Kidney (tissue), 14 donors: ENCODE measurements around the gene ZNF747. TPM values are rescaled to one million over a fixed set of nuclear protein-coding genes. Genes with fewer than 3 reads are reported as not detected.

Experiments
- DNase-seq, 5 donors: peaks; one replicate each; pipeline ENCODE4 v3.0.0-alpha.2; 2013 to 2020
- FAIRE-seq: peaks from 2 replicates; lab custom pipeline; 2012; peaks lifted over from hg19 to GRCh38; lab: Jason Lieb, UNC
- H3K27ac ChIP-seq, 2 donors: one replicate each; pipeline ENCODE4 v1.7.0; 2013; ENCODE audit warnings: low read depth in 2 of 2, low read length in 2 of 2, inconsistent platforms in 1 of 2
- H3K27me3 ChIP-seq: one replicate; pipeline ENCODE4 v1.7.1; 2013; ENCODE audit warnings: low read length, inconsistent platforms; ENCODE audit not compliant: control insufficient read depth, insufficient read depth
- H3K36me3 ChIP-seq, 3 donors: one replicate each; pipeline versions ENCODE4 v1.7.0 to v1.7.1; 2013; ENCODE audit warnings: low read length in 3 of 3, control low read depth in 1 of 3, inconsistent platforms in 1 of 3; ENCODE audit not compliant: insufficient read depth in 3 of 3, control insufficient read depth in 2 of 3
- H3K4me1 ChIP-seq, 3 donors: one replicate each; pipeline versions ENCODE4 v1.7.0 to v1.7.1; 2013; ENCODE audit warnings: low read length in 3 of 3, inconsistent platforms in 1 of 3, low read depth in 1 of 3; ENCODE audit not compliant: control insufficient read depth in 2 of 3, insufficient read depth in 2 of 3
- H3K4me3 ChIP-seq, 3 donors: one replicate each; pipeline versions ENCODE4 v1.7.0 to v1.8.1; 2013; ENCODE audit warnings: low read length in 3 of 3, control low read depth in 1 of 3, inconsistent platforms in 1 of 3
- H3K9ac ChIP-seq, 3 donors: one replicate each; pipeline versions ENCODE4 v1.7.0 to v1.7.1; 2013; ENCODE audit warnings: low read length in 3 of 3, control low read depth in 1 of 3, inconsistent platforms in 1 of 3
- H3K9me3 ChIP-seq, 3 donors: one replicate each; pipeline versions ENCODE4 v1.7.0 to v1.7.1; 2013; ENCODE audit warnings: low read length in 3 of 3, control low read depth in 1 of 3, inconsistent platforms in 1 of 3; ENCODE audit not compliant: control insufficient read depth in 2 of 3, insufficient read depth in 1 of 3
- CTCF ChIP-seq: IDR thresholded peaks from 3 replicates; pipeline ENCODE4 v1.5.1; 2012; ENCODE audit warnings: mild to moderate bottlenecking, moderate library complexity, borderline replicate concordance; ENCODE audit not compliant: insufficient read depth; ENCODE audit errors: extremely low read depth
- intact Hi-C: fragments of 100-400 bp; cut with DNase I; formaldehyde crosslinking; loops from one replicate; pipeline ENCODE4 v1.11.1; 2022
- polyA plus RNA-seq: library from polyadenylated mRNA; stranded (reverse); fragments of 350-450 nt; fragmentation: Illumina TruSeq; extraction: RNeasy Lipid Tissue Mini Kit (QIAGEN cat#74804); gene quantifications from one replicate; pipeline ENCODE4 v1.2.3, GENCODE V29; 2014; ENCODE audit warnings: low read depth, low replicate concordance; ENCODE audit not compliant: insufficient read depth
- total RNA-seq: library from RNA; stranded (reverse); fragmentation: NEBNext Ultra II Directional; extraction: Animal tissue kit (Norgen Biotek cat#: 25700); gene quantifications from one replicate; pipeline ENCODE4 v1.2.1, GENCODE V29; 2021
- donor health status: control.
- donor health status: control.
- donor health status: control.
- donor health status: control.
- donor health status: control.
- donor health status: DM: yes; HTN: yes; CAD: no.
- donor health status: Normal renal cell carcinoma (clear cell type).

ZNF747 gene
- total and polyA plus RNA-seq, 2 donors from 2014 or later, result 10.1 to 11.6 TPM

- H3K9ac ChIP-seq, result peak overlapping the region; percentile 54 to 79 (median 56)
- no peak for TF ChIP-seq CTCF
- peaks cover 0 to 6% (median 2%) of the 10 kb centered on the region in 3 donors for H3K36me3 ChIP-seq
- H3K9me3 ChIP-seq, result no peaks in the 10 kb centered on the region
- DNase-seq (peak in 3 of 5 donors; percentile 43 to 69 (median 69)), FAIRE-seq (no peak)
- H3K4me1 ChIP-seq, result peaks cover 4 to 12% (median 11%) of the 10 kb centered on the region in 3 donors
- intact Hi-C loops, result no loop called here
- peak overlapping the region; percentile 83 to 100 for H3K27ac ChIP-seq
- peak overlapping the region; percentile 13 to 78 (median 68) for H3K4me3 ChIP-seq
- no peaks in the 10 kb centered on the region for H3K27me3 ChIP-seq
Measured at GRCh38 chr16:30527635-30528178, 7.0 kb downstream of the ZNF747 start.

DNA sequence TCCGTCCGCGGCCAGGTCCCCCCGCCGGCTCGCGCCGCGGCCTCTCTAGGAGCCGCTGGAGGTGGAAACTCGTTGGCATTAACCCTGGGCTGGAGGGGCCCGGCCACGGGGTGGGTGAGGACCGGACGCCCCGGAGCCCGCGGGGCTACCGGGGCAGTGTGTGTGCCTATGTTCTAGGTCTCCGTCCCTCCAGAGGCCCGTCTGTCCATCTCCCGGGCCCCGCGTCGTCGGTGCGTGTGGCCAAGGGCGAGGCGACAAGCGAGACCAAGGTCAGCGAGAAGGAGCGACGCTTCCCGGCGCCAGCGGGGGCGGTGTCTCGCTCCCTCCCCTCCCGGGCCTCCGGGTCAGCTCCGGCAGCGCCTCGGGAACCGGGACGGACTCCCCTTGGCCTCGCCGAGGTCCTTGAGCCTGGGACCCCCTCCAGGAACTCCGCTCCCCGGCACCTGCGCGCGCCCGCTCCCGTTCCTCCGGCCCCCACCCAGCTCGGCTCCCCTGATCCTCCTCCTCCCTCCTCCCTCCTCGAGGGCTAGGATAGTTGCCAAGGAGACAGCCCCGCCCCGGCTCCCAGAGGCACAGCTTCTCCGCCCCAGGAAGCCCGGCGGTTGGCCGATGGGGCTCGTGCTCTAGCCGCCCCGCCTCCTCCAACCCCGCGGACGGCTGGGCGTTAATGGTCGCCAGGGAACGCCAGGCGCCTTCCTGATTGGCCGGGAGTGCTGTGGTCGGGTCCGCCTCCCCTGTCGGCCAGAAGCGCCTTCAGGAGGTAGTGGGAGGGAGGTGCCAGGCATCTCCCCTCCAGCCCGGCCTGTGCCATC, 7.6 kb downstream of the ZNF747 start:
- Histone ChIP-seq H3K36me3 (peaks cover 0 to 6% (median 2%) of the 10 kb centered on the region in 3 donors), H3K27me3 (no peaks in the 10 kb centered on the region), H3K9me3 (no peaks in the 10 kb centered on the region), H3K27ac (peak overlapping the region; percentile 99 to 100), H3K4me1 (peaks cover 4 to 16% (median 12%) of the 10 kb centered on the region in 3 donors), H3K9ac (peak overlapping the region; percentile 56 to 93 (median 89)), H3K4me3 (peak overlapping the region; percentile 67 to 78 (median 68))
- intact Hi-C loops, result no loop called here
- DNase-seq (peak; percentile 99 to 100 (median 99)), FAIRE-seq (peak; percentile 83)
- peak; percentile 26 for TF ChIP-seq CTCF

DNA sequence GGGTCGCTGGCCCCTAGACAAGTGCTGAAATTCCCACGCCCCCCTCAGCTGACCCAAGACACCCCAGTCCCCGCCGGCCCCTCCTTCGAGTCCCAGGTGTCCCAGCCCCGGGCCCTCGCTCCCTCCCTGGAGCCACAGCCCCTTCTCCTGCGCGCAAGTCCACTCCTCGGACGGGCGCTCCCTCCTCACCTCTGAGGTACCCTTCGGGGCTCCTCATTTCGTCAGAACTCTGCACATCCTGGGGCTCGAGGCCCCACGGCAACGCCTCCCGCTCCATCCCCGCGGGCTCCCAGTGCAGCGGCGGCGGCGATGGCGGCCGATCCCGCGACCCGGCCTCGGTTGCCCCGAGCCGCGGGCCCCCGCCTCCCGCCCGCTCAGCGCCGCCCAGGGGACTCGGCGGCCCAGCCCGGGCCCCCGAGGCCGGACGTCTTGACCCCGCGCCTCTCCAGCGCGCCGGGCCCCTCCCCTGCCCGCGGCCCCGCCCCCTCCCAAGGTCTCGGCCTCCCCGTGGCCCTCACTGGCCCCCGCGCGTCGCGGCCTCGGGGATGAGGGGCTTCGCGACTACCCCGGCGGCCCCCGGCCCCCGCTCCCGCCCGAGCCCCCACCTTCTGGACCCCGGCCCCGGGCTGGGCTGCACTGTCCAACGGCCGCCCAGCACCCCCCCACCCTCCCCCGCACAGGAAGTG, 8.4 kb downstream of the ZNF747 start, which contains the start of gene ZNF768:
Gene ZNF768, minus strand, starts transcription at position 430 of the 686 bp plus-strand sequence. Its CDS starts 153 bp downstream, at position 277.
- Histone ChIP-seq H3K4me1 (peaks cover 4 to 22% (median 18%) of the 10 kb centered on the region in 3 donors), H3K9ac (peak within 1 kb of the TSS; percentile 56 to 93 (median 89)), H3K27me3 (no peaks in the 10 kb centered on the region), H3K4me3 (peak within 1 kb of the TSS; percentile 63 to 78 (median 67)), H3K27ac (peak within 1 kb of the TSS; percentile 99 to 100), H3K9me3 (no peaks in the 10 kb centered on the region), H3K36me3 (peaks cover 0 to 3% (median 2%) of the 10 kb centered on the region in 3 donors)
- FAIRE-seq, result no peak
- no peak for TF ChIP-seq CTCF
- DNase-seq, result peak; percentile 45 to 94 (median 65)
- intact Hi-C loops, result no loop called here
